HepG2 (cell line): ENCODE measurements around the gene DDAH1. TPM values are rescaled to one million over a fixed set of nuclear protein-coding genes. Genes with fewer than 3 reads are reported as not detected.

Experiments used
- ATAC-seq: fragments of 200-7000 bp; cut with Tn5 transposase; 3 replicates; pipeline ENCODE4 v1.9.1; 2020; ENCODE audit warnings: mild to moderate bottlenecking, moderate library complexity
- BruUV-seq: library from RNA; stranded (reverse); fragments of 400-500 nt; replicated peaks from 2 replicates; lab custom pipeline; 2021; lab: Mats Ljungman, UMichigan
- CTCF ChIA-PET: fragments of 300-600 bp; formaldehyde crosslinking; extraction: SDS; loops from one replicate; lab custom pipeline; 2021; ENCODE audit warnings: low total read pairs, inconsistent platforms, low intra/inter-chr PET ratio; lab: Yijun Ruan, JAX
- POLR2A ChIA-PET: fragments of 350-600 bp; sonication (Branson Sonifier 250); formaldehyde crosslinking; loops from one replicate; lab custom pipeline; 2020; ENCODE audit warnings: antibody characterized with exemption, inconsistent platforms; lab: Yijun Ruan, JAX
- DNase-seq: peaks from one replicate; pipeline ENCODE4 v3.0.0-alpha.2; 2015; ENCODE audit warnings: low spot score
- FAIRE-seq: peaks from 3 replicates; lab custom pipeline; 2011; peaks lifted over from hg19 to GRCh38; lab: Jason Lieb, UNC
- H2AFZ ChIP-seq: one replicate; pipeline ENCODE4 v1.6.1; 2011; ENCODE audit warnings: low read length, inconsistent platforms
- H3K27ac ChIP-seq: fragments of 300-600 bp; 3 replicates; pipeline ENCODE4 v1.8.0; 2011; ENCODE audit warnings: mixed run types, mild to moderate bottlenecking, mixed read lengths, low read length, inconsistent platforms; ENCODE audit not compliant: insufficient read depth; ENCODE audit errors: extremely low read length
- H3K27me3 ChIP-seq, 2 experiments: fragments of 200-600 bp in 1 of 2; 2 replicates in 1 of 2; 3 replicates in 1 of 2; pipeline versions ENCODE4 v1.6.0 to v1.8.0; 2011; ENCODE audit warnings: low read length in 2 of 2, mild to moderate bottlenecking in 2 of 2, moderate library complexity in 2 of 2, inconsistent platforms in 1 of 2; ENCODE audit not compliant: insufficient read depth in 2 of 2, control insufficient read depth in 1 of 2
- H3K36me3 ChIP-seq, 2 experiments: fragments of 200-600 bp in 1 of 2; replicated peaks in 1 of 2; 2 replicates in 1 of 2; 3 replicates in 1 of 2; pipeline versions ENCODE4 v1.5.1 to v1.8.0; 2011; ENCODE audit warnings: low read length in 2 of 2, inconsistent platforms in 1 of 2; ENCODE audit not compliant: insufficient read depth in 2 of 2, control insufficient read depth in 1 of 2
- H3K4me1 ChIP-seq: 2 replicates; pipeline ENCODE4 v1.5.1; 2012; ENCODE audit warnings: low read length, inconsistent platforms; ENCODE audit not compliant: insufficient read depth
- H3K4me2 ChIP-seq: 2 replicates; pipeline ENCODE4 v1.6.0; 2011; ENCODE audit warnings: low read depth, low read length, inconsistent platforms
- H3K4me3 ChIP-seq, 3 experiments: fragments of 200-600 bp in 1 of 3; sonication (generic), shearing (Covaris generic) in 1 of 3; replicated peaks in 1 of 3; 2 replicates each; pipeline ENCODE4 v1.5.1; 2011 to 2016; ENCODE audit warnings: low read length in 3 of 3, inconsistent platforms in 2 of 3, low read depth in 2 of 3, mild to moderate bottlenecking in 2 of 3, control low read depth in 1 of 3, mixed read lengths in 1 of 3; ENCODE audit not compliant: insufficient read depth in 1 of 3
- H3K79me2 ChIP-seq: one replicate; pipeline ENCODE4 v1.6.1; 2011; ENCODE audit warnings: low read length, inconsistent platforms; ENCODE audit not compliant: insufficient read depth
- H3K9ac ChIP-seq: 2 replicates; pipeline ENCODE4 v1.6.0; 2011; ENCODE audit warnings: mild to moderate bottlenecking, low read depth, low read length, inconsistent platforms; ENCODE audit not compliant: insufficient read depth
- H3K9me3 ChIP-seq: 2 replicates; pipeline ENCODE4 v1.5.1; 2012; ENCODE audit warnings: mild to moderate bottlenecking, low read length
- H4K20me1 ChIP-seq: 2 replicates; pipeline ENCODE4 v1.6.0; 2011; ENCODE audit warnings: inconsistent platforms, mild to moderate bottlenecking, low read length, moderate library complexity; ENCODE audit not compliant: insufficient read depth
- ATF4 ChIP-seq, 2 experiments: fragments of 450-650 bp in 1 of 2; sonication (generic) in 1 of 2; formaldehyde crosslinking; IDR thresholded peaks; 2 replicates each; pipeline versions ENCODE4 v1.5.0 to v1.8.0; 2020 to 2022; ENCODE audit warnings: mild to moderate bottlenecking in 1 of 2, missing genetic modification reagents in 1 of 2
- BORCS8-MEF2B ChIP-seq: sonication (generic); formaldehyde crosslinking; IDR thresholded peaks from 2 replicates; pipeline ENCODE4 v1.8.0; 2022; ENCODE audit warnings: mild to moderate bottlenecking, missing genetic modification reagents
- CENPX ChIP-seq: sonication (generic); formaldehyde crosslinking; IDR thresholded peaks from 2 replicates; pipeline ENCODE4 v1.9.0; 2021; ENCODE audit warnings: mild to moderate bottlenecking, missing genetic modification reagents, moderate library complexity
- FOXP4 ChIP-seq: sonication (generic); formaldehyde crosslinking; IDR thresholded peaks from 2 replicates; pipeline ENCODE4 v1.4.0; 2020; ENCODE audit warnings: missing genetic modification reagents
- HOXA5 ChIP-seq: sonication (generic); formaldehyde crosslinking; IDR thresholded peaks from 2 replicates; pipeline ENCODE4 v1.4.0; 2020; ENCODE audit warnings: missing genetic modification reagents
- IKZF5 ChIP-seq: IDR thresholded peaks from 2 replicates; pipeline ENCODE4 v1.6.1; 2018; ENCODE audit warnings: missing genetic modification reagents, mild to moderate bottlenecking, missing compliant biosample characterization
- TBP ChIP-seq: sonication (generic); formaldehyde crosslinking; IDR thresholded peaks from 2 replicates; pipeline ENCODE4 v1.5.0; 2020; ENCODE audit warnings: missing genetic modification reagents
- TERF1 ChIP-seq: sonication (generic); formaldehyde crosslinking; IDR thresholded peaks from 2 replicates; pipeline ENCODE4 v1.8.0; 2022; ENCODE audit warnings: mild to moderate bottlenecking, missing genetic modification reagents, moderate library complexity
- TOPORS ChIP-seq: sonication (generic); formaldehyde crosslinking; IDR thresholded peaks from 2 replicates; pipeline ENCODE4 v1.8.0; 2023; ENCODE audit warnings: mild to moderate bottlenecking, missing genetic modification reagents
- TRIM24 ChIP-seq: sonication (generic); formaldehyde crosslinking; IDR thresholded peaks from 2 replicates; pipeline ENCODE4 v1.8.0; 2022; ENCODE audit warnings: mild to moderate bottlenecking, missing genetic modification reagents
- ZBTB20 ChIP-seq: sonication (generic); formaldehyde crosslinking; IDR thresholded peaks from 2 replicates; pipeline ENCODE4 v1.8.1; 2023; ENCODE audit warnings: missing genetic modification reagents, low read depth, mild to moderate bottlenecking, borderline replicate concordance
- ZNF580 ChIP-seq: IDR thresholded peaks from 2 replicates; pipeline ENCODE4 v1.6.1; 2016; ENCODE audit warnings: low read depth, borderline replicate concordance
- ZNF704 ChIP-seq: sonication (generic); formaldehyde crosslinking; IDR thresholded peaks from 2 replicates; pipeline ENCODE4 v1.8.1; 2023; ENCODE audit warnings: mild to moderate bottlenecking, inconsistent platforms, moderate library complexity, missing genetic modification reagents, borderline replicate concordance
- WGBS: methylation state at CpG from one replicate; pipeline ENCODE4 v1.1.6; 2017; ENCODE audit warnings: low lambda C conversion rate; 5-methylcytosine and 5-hydroxymethylcytosine counted together
- in situ Hi-C: cut with HindIII; loops from 2 replicates; pipeline ENCODE4 v1.10.0; 2017; ENCODE audit warnings: low pct_unique_long_range_greater_than_20kb; ENCODE audit not compliant: extremely low pct_ligation_motif_present
- intact Hi-C: fragments of 100-400 bp; cut with micrococcal nuclease; formaldehyde crosslinking; loops from one replicate; pipeline ENCODE4 v1.10.0; 2022; ENCODE audit not compliant: unreplicated experiment
- polyA plus RNA-seq, 8 experiments: library from polyadenylated mRNA; depleted of rRNA in 3 of 8; stranded (reverse) in 7 of 8; unstranded in 1 of 8; fragments of >200 nt; fragmentation: Illumina TruSeq in 4 of 8; extraction: Trizol in 4 of 8; gene quantifications; 2 replicates each; pipeline versions ENCODE4 v1.2.1 to v1.2.3, GENCODE V29; 2011 to 2016; ENCODE audit warnings: low read depth in 4 of 8, missing spikeins in 1 of 8, mixed read lengths in 1 of 8; ENCODE audit not compliant: insufficient read depth in 1 of 8
- total RNA-seq, 5 experiments: library from RNA; depleted of rRNA; stranded (reverse); fragments of >200 nt; fragmentation: Illumina TruSeq; extraction: Trizol; gene quantifications; 2 replicates each; pipeline ENCODE4 v1.2.3, GENCODE V29; 2016; ENCODE audit warnings: low read depth in 1 of 5

Gene DDAH1
- total and polyA plus RNA-seq, 2 of the 13 experiments (the other 11 are each of a cell fraction or from before 2014, with no cell fraction given): 39.7 to 64.4 TPM

GRCh38 chr1:85449356-85449755 is 15.6 kb downstream of the DDAH1 start (continued):
- no peak for TF ChIP-seq BORCS8-MEF2B (CRISPR knock-in tag)
- TF ChIP-seq, all 625 proteins: peak for 0

- WGBS: 93% methylated on average over 2 of the region's 2 CpGs
- no peak overlapping the region for H2AFZ ChIP-seq
- no peak for FAIRE-seq
- ChIA-PET CTCF (no interaction called here), POLR2A (no interaction called here)
- peaks cover 79% of the 10 kb centered on the region for H3K79me2 ChIP-seq
- H3K36me3 ChIP-seq: peaks cover 0 to 7% of the 10 kb centered on the region in 2 experiments; a peak in 4 of 5 replicates
- no peaks in the 10 kb centered on the region for H3K9me3 ChIP-seq
- peaks cover 4% of the 10 kb centered on the region; the same call in 1 of the 2 replicates for H4K20me1 ChIP-seq
- H3K27ac ChIP-seq: no peak overlapping the region
- BruUV-seq: no TSS peak
- H3K4me3 ChIP-seq: no peak overlapping the region
- intact Hi-C loops: no loop called here
- no peak overlapping the region for H3K9ac ChIP-seq
- in situ Hi-C loops: no loop called here
- H3K4me2 ChIP-seq: no peak overlapping the region
- H3K27me3 ChIP-seq: no peaks in the 10 kb centered on the region
- peaks cover 20% of the 10 kb centered on the region for H3K4me1 ChIP-seq
- ATAC-seq: no peak
- no peak for DNase-seq
- TF ChIP-seq TOPORS (CRISPR knock-in tag) (no peak), ZNF580 (no peak), ATF4 (CRISPR knock-in tag; IDR thresholded peaks at IDR 0.05) (no peak), FOXP4 (CRISPR knock-in tag) (no peak), HOXA5 (CRISPR knock-in tag) (no peak), TRIM24 (CRISPR knock-in tag) (no peak), CENPX (CRISPR knock-in tag) (no peak), TERF1 (CRISPR knock-in tag) (no peak), TBP (CRISPR knock-in tag) (no peak), IKZF5 (CRISPR knock-in tag) (no peak), ZNF704 (CRISPR knock-in tag) (no peak), ZBTB20 (no peak)
Observed at GRCh38 chr1:85448358-85448757, 16.6 kb downstream of the DDAH1 start.
